CD14-positive monocyte (primary cell): ENCODE results near the gene FBXO17. TPM values are rescaled to one million over a fixed set of nuclear protein-coding genes. Genes with fewer than 3 reads are reported as not detected.
A peak's percentile ranks its signal among the peaks of the same experiment; 100 is the strongest.

Experiments used
- DNase-seq, 3 donors: peaks; one replicate each; pipeline ENCODE4 v3.0.0-alpha.2; 2011 to 2022
- H2AFZ ChIP-seq: 2 replicates; pipeline ENCODE4 v1.6.0; 2012; ENCODE audit warnings: mild to moderate bottlenecking, low read depth, low read length, inconsistent platforms; ENCODE audit not compliant: insufficient read depth, poor library complexity, severe bottlenecking
- H3K27ac ChIP-seq, 2 donors: 1 replicate in 1 of 2; 2 replicates in 1 of 2; pipeline ENCODE4 v1.5.1; 2012 to 2013; ENCODE audit warnings: low read length in 2 of 2, control low read depth in 1 of 2, inconsistent platforms in 1 of 2, low read depth in 1 of 2, mild to moderate bottlenecking in 1 of 2
- H3K27me3 ChIP-seq, 2 donors: one replicate each; pipeline versions ENCODE4 v1.6.0 to v1.6.1; 2011 to 2013; ENCODE audit warnings: low read length in 2 of 2; ENCODE audit not compliant: control insufficient read depth in 2 of 2, insufficient read depth in 2 of 2
- H3K36me3 ChIP-seq, 2 donors: replicated peaks in 1 of 2; 1 replicate in 1 of 2; 2 replicates in 1 of 2; pipeline versions ENCODE4 v1.5.1 to v1.6.1; 2012 to 2013; ENCODE audit warnings: low read length in 2 of 2, control low read depth in 1 of 2, inconsistent platforms in 1 of 2, mild to moderate bottlenecking in 1 of 2; ENCODE audit not compliant: insufficient read depth in 2 of 2, control insufficient read depth in 1 of 2
- H3K4me1 ChIP-seq, 2 donors: 1 replicate in 1 of 2; 2 replicates in 1 of 2; pipeline versions ENCODE4 v1.5.1 to v1.6.1; 2012 to 2013; ENCODE audit warnings: low read length in 2 of 2, control low read depth in 1 of 2, inconsistent platforms in 1 of 2, mild to moderate bottlenecking in 1 of 2, moderate library complexity in 1 of 2; ENCODE audit not compliant: insufficient read depth in 2 of 2, control insufficient read depth in 1 of 2
- H3K4me2 ChIP-seq: replicated peaks from 2 replicates; pipeline ENCODE3; 2012; ENCODE audit warnings: low read length, moderate library complexity, mild to moderate bottlenecking; ENCODE audit not compliant: poor library complexity, severe bottlenecking; ENCODE audit errors: extremely low read depth
- H3K4me3 ChIP-seq, 3 experiments: fragments of 200-600 bp in 1 of 3; sonication (generic) in 1 of 3; replicated peaks in 1 of 3; 1 replicate in 2 of 3; 2 replicates in 1 of 3; pipeline ENCODE4 v1.5.1; 2011 to 2013; ENCODE audit warnings: low read length in 3 of 3, mild to moderate bottlenecking in 3 of 3, control low read depth in 2 of 3, low read depth in 2 of 3, inconsistent platforms in 1 of 3, moderate library complexity in 1 of 3
- H3K79me2 ChIP-seq: 2 replicates; pipeline ENCODE4 v1.6.0; 2012; ENCODE audit warnings: mild to moderate bottlenecking, control low read depth, inconsistent platforms, low read length, moderate library complexity; ENCODE audit not compliant: insufficient read depth
- H3K9ac ChIP-seq: 2 replicates; pipeline ENCODE4 v1.6.0; 2017; ENCODE audit warnings: low read length, mild to moderate bottlenecking; ENCODE audit not compliant: insufficient read depth, poor library complexity, severe bottlenecking
- H3K9me3 ChIP-seq, 2 donors: replicated peaks in 1 of 2; 1 replicate in 1 of 2; 2 replicates in 1 of 2; pipeline versions ENCODE4 v1.5.1 to v1.6.1; 2012 to 2013; ENCODE audit warnings: low read length in 2 of 2, control low read depth in 1 of 2; ENCODE audit not compliant: control insufficient read depth in 1 of 2, insufficient read depth in 1 of 2
- H4K20me1 ChIP-seq: 2 replicates; pipeline ENCODE4 v1.6.0; 2012; ENCODE audit warnings: mild to moderate bottlenecking, low read length, control low read depth, moderate library complexity; ENCODE audit not compliant: insufficient read depth
- H3K27ac Mint-ChIP-seq, 7 donors: one replicate each; pipeline ENCODE4 v1.8.0; 2020; ENCODE audit warnings: mild to moderate bottlenecking in 7 of 7, mixed read lengths in 7 of 7, moderate library complexity in 6 of 7, inconsistent platforms in 2 of 7
- H3K27me3 Mint-ChIP-seq, 3 donors: one replicate each; pipeline ENCODE4 v1.8.0; 2021 to 2022; ENCODE audit warnings: low read depth in 3 of 3, mild to moderate bottlenecking in 3 of 3, mixed read lengths in 3 of 3, moderate library complexity in 3 of 3, inconsistent platforms in 1 of 3
- H3K36me3 Mint-ChIP-seq, 2 donors: one replicate each; pipeline ENCODE4 v1.8.0; 2020; ENCODE audit warnings: mixed read lengths in 2 of 2, inconsistent platforms in 1 of 2, mild to moderate bottlenecking in 1 of 2
- H3K4me1 Mint-ChIP-seq: one replicate; pipeline ENCODE4 v1.8.0; 2020; ENCODE audit warnings: mild to moderate bottlenecking, mixed read lengths
- H3K4me3 Mint-ChIP-seq, 2 donors: one replicate each; pipeline ENCODE4 v1.8.0; 2020; ENCODE audit warnings: mild to moderate bottlenecking in 2 of 2, mixed read lengths in 2 of 2, moderate library complexity in 1 of 2
- H3K9me3 Mint-ChIP-seq, 7 donors: one replicate each; pipeline ENCODE4 v1.8.0; 2020 to 2022; ENCODE audit warnings: mixed read lengths in 7 of 7, mild to moderate bottlenecking in 6 of 7, moderate library complexity in 6 of 7, inconsistent platforms in 2 of 7
- CTCF ChIP-seq: fragments of 200-600 bp; IDR thresholded peaks from one replicate; pipeline ENCODE4 v1.8.0; 2022; ENCODE audit warnings: antibody characterized with exemption, mild to moderate bottlenecking
- WGBS: methylation state at CpG from one replicate; pipeline ENCODE4 v1.1.5; 2013; ENCODE audit warnings: missing lambda C conversion rate; ENCODE audit not compliant: insufficient coverage; 5-methylcytosine and 5-hydroxymethylcytosine counted together
- intact Hi-C, 2 donors: fragments of 100-400 bp; cut with micrococcal nuclease; formaldehyde crosslinking; loops; one replicate each; pipeline versions ENCODE4 v1.15.0 to v1.15.1; 2023
- polyA plus RNA-seq, 3 donors: library from polyadenylated mRNA; depleted of rRNA in 1 of 3; unstranded in 2 of 3; stranded (reverse) in 1 of 3; fragments of 300-500 nt in 2 of 3; fragments of >200 nt in 1 of 3; fragmentation: Illumina TruSeq in 2 of 3; gene quantifications; 1 replicate in 2 of 3; 2 replicates in 1 of 3; pipeline ENCODE4 v1.2.3, GENCODE V29; 2012 to 2021

FBXO17 gene
- polyA plus RNA-seq, 3 donors = not detected

- no peak overlapping the region for H3K9ac ChIP-seq
- H3K36me3 ChIP-seq = peaks cover 29 to 31% of the 10 kb centered on the region in 2 donors
- H3K4me2 ChIP-seq = no peak overlapping the region
- TF ChIP-seq CTCF = no peak
- peaks cover 3% of the 10 kb centered on the region for H3K4me1 Mint-ChIP-seq
- H3K79me2 ChIP-seq = no peaks in the 10 kb centered on the region
- peaks cover 29 to 43% of the 10 kb centered on the region in 2 donors for H3K36me3 Mint-ChIP-seq
- H3K27ac ChIP-seq = no peak overlapping the region
- H3K9me3 Mint-ChIP-seq = peaks cover 0 to 5% (median 0%) of the 10 kb centered on the region in 7 donors
- no peak overlapping the region for H3K4me3 Mint-ChIP-seq
- WGBS = 94% methylated on average over 8 of the region's 12 CpGs
- no peaks in the 10 kb centered on the region for H3K4me1 ChIP-seq
- intact Hi-C loops = no loop called here
- no peaks in the 10 kb centered on the region for H3K9me3 ChIP-seq
- H3K27ac Mint-ChIP-seq = no peak overlapping the region
- no peak for DNase-seq
- H4K20me1 ChIP-seq = no peaks in the 10 kb centered on the region
- H3K27me3 ChIP-seq = no peaks in the 10 kb centered on the region
- H3K4me3 ChIP-seq = no peak overlapping the region
- H2AFZ ChIP-seq = no peak overlapping the region
- peaks cover 0 to 6% (median 0%) of the 10 kb centered on the region in 3 donors for H3K27me3 Mint-ChIP-seq
Observed at GRCh38 chr19:38910488-38910887, 65.1 kb downstream of the FBXO17 start.

GRCh38 chr19:38908911-38909310 is 66.6 kb downstream of the FBXO17 start:
- no peak overlapping the region for H3K4me3 ChIP-seq
- no peaks in the 10 kb centered on the region for H4K20me1 ChIP-seq
- no peak overlapping the region for H3K4me2 ChIP-seq
- peak overlapping the region in 5 of 7 donors; percentile 4 to 85 (median 28) for H3K27ac Mint-ChIP-seq
- peaks cover 42 to 45% of the 10 kb centered on the region in 2 donors for H3K36me3 ChIP-seq
- H3K9me3 Mint-ChIP-seq = peaks cover 0 to 5% (median 0%) of the 10 kb centered on the region in 7 donors
- no peak for TF ChIP-seq CTCF
- H3K79me2 ChIP-seq = no peaks in the 10 kb centered on the region
- H3K4me3 Mint-ChIP-seq = no peak overlapping the region
- H2AFZ ChIP-seq = no peak overlapping the region
- no peaks in the 10 kb centered on the region for H3K9me3 ChIP-seq
- H3K9ac ChIP-seq = no peak overlapping the region
- no peak overlapping the region for H3K27ac ChIP-seq
- peaks cover 0 to 6% (median 0%) of the 10 kb centered on the region in 3 donors for H3K27me3 Mint-ChIP-seq
- H3K36me3 Mint-ChIP-seq = peaks cover 39 to 53% of the 10 kb centered on the region in 2 donors
- H3K4me1 ChIP-seq = no peaks in the 10 kb centered on the region
- intact Hi-C loops = no loop called here
- peaks cover 3% of the 10 kb centered on the region for H3K4me1 Mint-ChIP-seq
- H3K27me3 ChIP-seq = no peaks in the 10 kb centered on the region
- WGBS = 71% methylated on average over 1 of the region's 10 CpGs
- no peak for DNase-seq
